NAMALWA (cell line): ENCODE data around the gene CEP164.
"Not testable (repeated sequence)": the region's sequence is repeated elsewhere in the genome, so short reads cannot be mapped to it uniquely, and the experiment has no call there.

Source experiments
- DNase-seq: peaks from one replicate; pipeline ENCODE4 v3.0.0-alpha.2; 2015; ENCODE audit warnings: low spot score

Gene CEP164

GRCh38 chr11:117442869-117443239 lies 115.2 kb downstream of the CEP164 start:
- no peak for DNase-seq

GRCh38 chr11:117443266-117444186 lies 115.9 kb downstream of the CEP164 start:
- no peak for DNase-seq

GRCh38 chr11:117444256-117444655 lies 116.6 kb downstream of the CEP164 start:
- DNase-seq: no peak

- DNase-seq: no peak
Observed at GRCh38 chr11:117444711-117445658, 117.3 kb downstream of the CEP164 start.

- no peak for DNase-seq
Observed at GRCh38 chr11:117449111-117449693, 121.5 kb downstream of the CEP164 start.

- DNase-seq: no peak
Observed at GRCh38 chr11:117453886-117454563, 126.4 kb downstream of the CEP164 start.

GRCh38 chr11:117454564-117454917 lies 126.9 kb downstream of the CEP164 start:
- no peak for DNase-seq

- DNase-seq: no peak
Observed at GRCh38 chr11:117456027-117456720, 128.5 kb downstream of the CEP164 start.

GRCh38 chr11:117456721-117457029 lies 129.0 kb downstream of the CEP164 start:
- not testable (repeated sequence) for DNase-seq

- DNase-seq: no peak
Observed at GRCh38 chr11:117457031-117457785, 129.6 kb downstream of the CEP164 start.

- DNase-seq: no peak
Observed at GRCh38 chr11:117457835-117458234, 130.2 kb downstream of the CEP164 start.

GRCh38 chr11:117458275-117459122 lies 130.8 kb downstream of the CEP164 start:
- DNase-seq: no peak

- DNase-seq: no peak
Observed at GRCh38 chr11:117459123-117459978, 131.7 kb downstream of the CEP164 start.

- no peak for DNase-seq
Observed at GRCh38 chr11:117459979-117460300, 132.3 kb downstream of the CEP164 start.

GRCh38 chr11:117461396-117462182 lies 133.9 kb downstream of the CEP164 start:
- DNase-seq: no peak

- DNase-seq: no peak
Observed at GRCh38 chr11:117462183-117462863, 134.7 kb downstream of the CEP164 start.

GRCh38 chr11:117462864-117463247 lies 135.2 kb downstream of the CEP164 start:
- no peak for DNase-seq
